Measurements from ENCODE around the gene CCDC116.

Gene CCDC116

GRCh38 chr22:21650280-21650679, 17.7 kb downstream of the CCDC116 start:
- DNase-seq (ENCODE audit: extremely low read depth, low read depth): no peak
- TF ChIP-seq CTCF (IDR thresholded peaks at IDR 0.05; ENCODE audit: low read depth, low read length, missing control alignments): no peak
- H3K4me3 ChIP-seq (replicated peaks; ENCODE audit: low read depth, low read length): no peak overlapping the region

- peak overlapping the region; percentile 82 for H3K4me3 ChIP-seq (replicated peaks; ENCODE audit: low read depth, low read length)
- DNase-seq (ENCODE audit: extremely low read depth, low read depth): no peak
- no peak for TF ChIP-seq CTCF (IDR thresholded peaks at IDR 0.05; ENCODE audit: low read depth, low read length, missing control alignments)
Observed at GRCh38 chr22:21650823-21651520, 18.4 kb downstream of the CCDC116 start.

GRCh38 chr22:21651521-21652009, 19.0 kb downstream of the CCDC116 start:
- no peak for TF ChIP-seq CTCF (IDR thresholded peaks at IDR 0.05; ENCODE audit: low read depth, low read length, missing control alignments)
- H3K4me3 ChIP-seq (replicated peaks; ENCODE audit: low read depth, low read length): peak overlapping the region; percentile 82
- DNase-seq (ENCODE audit: extremely low read depth, low read depth): no peak

GRCh38 chr22:21652010-21652546, 19.5 kb downstream of the CCDC116 start:
- no peak for TF ChIP-seq CTCF (IDR thresholded peaks at IDR 0.05; ENCODE audit: low read depth, low read length, missing control alignments)
- peak overlapping the region; percentile 82 for H3K4me3 ChIP-seq (replicated peaks; ENCODE audit: low read depth, low read length)
- peak; percentile 51 for DNase-seq (ENCODE audit: extremely low read depth, low read depth)

- peak; percentile 4 for TF ChIP-seq CTCF (IDR thresholded peaks at IDR 0.05; ENCODE audit: low read depth, low read length, missing control alignments)
- DNase-seq (ENCODE audit: extremely low read depth, low read depth): no peak
- H3K4me3 ChIP-seq (replicated peaks; ENCODE audit: low read depth, low read length): peak overlapping the region; percentile 82
Observed at GRCh38 chr22:21652547-21653545, 20.3 kb downstream of the CCDC116 start.

GRCh38 chr22:21657020-21657359, 24.4 kb downstream of the CCDC116 start:
- DNase-seq (ENCODE audit: extremely low read depth, low read depth): no peak

More at GRCh38 chr22:21657020-21657359, 24.4 kb downstream of the CCDC116 start:
- no peak for TF ChIP-seq CTCF (IDR thresholded peaks at IDR 0.05; ENCODE audit: low read depth, low read length, missing control alignments)
- peak overlapping the region; percentile 45 for H3K4me3 ChIP-seq (replicated peaks; ENCODE audit: low read depth, low read length)

Measured in HFF-Myc (cell line).